SK-N-SH (cell line): ENCODE measurements around the gene RAF1. TPM values are rescaled to one million over a fixed set of nuclear protein-coding genes. Genes with fewer than 3 reads are reported as not detected.

Source experiments
- CTCF ChIA-PET: fragments of 300-600, 350-600 bp; formaldehyde crosslinking; extraction: SDS; loops from one replicate; lab custom pipeline; 2021; lab: Yijun Ruan, JAX
- POLR2A ChIA-PET: fragments of 350-600 bp; sonication (Branson Sonifier 250); formaldehyde crosslinking; extraction: SDS; loops from one replicate; lab custom pipeline; 2020; ENCODE audit warnings: antibody characterized with exemption, inconsistent platforms; lab: Yijun Ruan, JAX
- DNase-seq: peaks from one replicate; pipeline ENCODE4 v3.0.0; 2012
- H2AFZ ChIP-seq: fragments of 200-600 bp; sonication (generic); 2 replicates; pipeline ENCODE4 v1.8.1; 2016; ENCODE audit warnings: antibody characterized with exemption, mild to moderate bottlenecking, low read depth
- H3F3A ChIP-seq: fragments of 200-600 bp; sonication (generic); replicated peaks from 2 replicates; pipeline ENCODE3; 2016; ENCODE audit warnings: antibody characterized with exemption, mild to moderate bottlenecking; ENCODE audit not compliant: insufficient read depth
- H3K27ac ChIP-seq, 2 experiments: fragments of 200-500 bp in 1 of 2; fragments of 200-600 bp in 1 of 2; sonication (Bioruptor generic) in 1 of 2; sonication (generic), shearing (Covaris generic) in 1 of 2; 2 replicates each; pipeline versions ENCODE4 v1.5.1 to v1.6.1; 2014 to 2016; ENCODE audit warnings: low read depth in 2 of 2, inconsistent platforms in 1 of 2, low read length in 1 of 2, mild to moderate bottlenecking in 1 of 2, mixed read lengths in 1 of 2
- H3K27me3 ChIP-seq: fragments of 200-600 bp; sonication (generic), shearing (Covaris generic); 2 replicates; pipeline ENCODE4 v1.6.1; 2016; ENCODE audit warnings: mixed run types; ENCODE audit not compliant: insufficient read depth
- H3K36me3 ChIP-seq, 2 experiments: fragments of 200-500 bp in 1 of 2; fragments of 200-600 bp in 1 of 2; sonication (Bioruptor generic) in 1 of 2; sonication (generic) in 1 of 2; replicated peaks in 1 of 2; 2 replicates each; pipeline versions ENCODE3 to v1.5.1; 2014 to 2016; ENCODE audit warnings: low read length in 1 of 2, mild to moderate bottlenecking in 1 of 2; ENCODE audit not compliant: insufficient read depth in 2 of 2, control insufficient read depth in 1 of 2
- H3K4me1 ChIP-seq, 2 experiments: fragments of 200-500 bp in 1 of 2; fragments of 200-600 bp in 1 of 2; sonication (Bioruptor generic) in 1 of 2; sonication (generic), shearing (Covaris generic) in 1 of 2; 2 replicates each; pipeline versions ENCODE4 v1.5.1 to v1.6.1; 2014 to 2016; ENCODE audit warnings: low read depth in 1 of 2, low read length in 1 of 2, mixed run types in 1 of 2; ENCODE audit not compliant: insufficient read depth in 2 of 2, control insufficient read depth in 1 of 2
- H3K4me2 ChIP-seq: fragments of 200-600 bp; sonication (generic), shearing (Covaris generic); 2 replicates; pipeline ENCODE4 v1.6.1; 2017; ENCODE audit warnings: mixed run types
- H3K4me3 ChIP-seq, 2 experiments: fragments of 200-500 bp in 1 of 2; fragments of 200-600 bp in 1 of 2; sonication (Bioruptor generic) in 1 of 2; sonication (generic), shearing (Covaris generic) in 1 of 2; 2 replicates each; pipeline versions ENCODE4 v1.5.1 to v1.8.1; 2014 to 2016; ENCODE audit warnings: low read depth in 2 of 2, inconsistent platforms in 1 of 2, low read length in 1 of 2, mild to moderate bottlenecking in 1 of 2, mixed read lengths in 1 of 2, moderate library complexity in 1 of 2
- H3K79me2 ChIP-seq: fragments of 200-600 bp; sonication (generic); 2 replicates; pipeline ENCODE4 v1.8.1; 2017; ENCODE audit warnings: mild to moderate bottlenecking; ENCODE audit not compliant: insufficient read depth
- H3K9ac ChIP-seq: fragments of 200-600 bp; sonication (generic); 2 replicates; pipeline ENCODE4 v1.6.1; 2017; ENCODE audit warnings: mixed run types
- H3K9me2 ChIP-seq: fragments of 200-600 bp; sonication (generic); 2 replicates; pipeline ENCODE4 v1.6.1; 2017; ENCODE audit warnings: mixed run types
- H3K9me3 ChIP-seq: fragments of 200-600 bp; sonication (generic); 2 replicates; pipeline ENCODE4 v1.6.1; 2017; ENCODE audit warnings: mixed run types, mild to moderate bottlenecking, moderate library complexity
- H4K20me1 ChIP-seq: fragments of 200-600 bp; sonication (generic); 2 replicates; pipeline ENCODE4 v1.6.1; 2017; ENCODE audit warnings: mild to moderate bottlenecking, mixed run types; ENCODE audit not compliant: insufficient read depth
- EP300 ChIP-seq, 2 experiments: IDR thresholded peaks; 2 replicates each; pipeline versions ENCODE4 v1.4.0 to v1.6.1; 2012; ENCODE audit warnings: borderline replicate concordance in 1 of 2, low read depth in 1 of 2, low read length in 1 of 2
- FOSL2 ChIP-seq: IDR thresholded peaks from 2 replicates; pipeline ENCODE4 v1.4.0; 2012; ENCODE audit warnings: low read depth, mild to moderate bottlenecking, moderate library complexity, borderline replicate concordance
- GABPA ChIP-seq: IDR thresholded peaks from 2 replicates; pipeline ENCODE4 v1.4.0; 2012; ENCODE audit warnings: low read depth, mild to moderate bottlenecking
- GATA2 ChIP-seq: sonication (generic); formaldehyde crosslinking; IDR thresholded peaks from 2 replicates; pipeline ENCODE4 v1.5.0; 2020; ENCODE audit warnings: mild to moderate bottlenecking, missing genetic modification reagents
- IRF3 ChIP-seq: fragments of 150-350 bp; IDR thresholded peaks from 2 replicates; pipeline ENCODE4 v1.6.1; 2016; ENCODE audit warnings: mild to moderate bottlenecking, low read depth, low read length
- JUND ChIP-seq: IDR thresholded peaks from 2 replicates; pipeline ENCODE4 v1.4.0; 2012
- MAX ChIP-seq: IDR thresholded peaks from 2 replicates; pipeline ENCODE4 v1.4.0; 2012; ENCODE audit warnings: low read depth
- MEF2A ChIP-seq: IDR thresholded peaks from 2 replicates; pipeline ENCODE4 v1.4.0; 2012; ENCODE audit warnings: low read depth, borderline replicate concordance
- NFIC ChIP-seq: IDR thresholded peaks from 2 replicates; pipeline ENCODE4 v1.4.0; 2012; ENCODE audit warnings: borderline replicate concordance
- POLR2AphosphoS5 ChIP-seq: IDR thresholded peaks from 2 replicates; pipeline ENCODE4 v1.6.1; 2012; ENCODE audit warnings: low read depth, low read length
- RAD21 ChIP-seq: IDR thresholded peaks from 2 replicates; pipeline ENCODE4 v1.6.1; 2012; ENCODE audit warnings: mild to moderate bottlenecking, low read length
- RCOR1 ChIP-seq: fragments of 150-350 bp; IDR thresholded peaks from 2 replicates; pipeline ENCODE4 v1.6.1; 2017; ENCODE audit warnings: antibody characterized with exemption, low read length
- REST ChIP-seq: IDR thresholded peaks from 2 replicates; pipeline ENCODE4 v1.6.1; 2012; ENCODE audit warnings: mild to moderate bottlenecking, low read depth, low read length, moderate library complexity
- SIN3A ChIP-seq: IDR thresholded peaks from 2 replicates; pipeline ENCODE4 v1.6.1; 2012; ENCODE audit warnings: low read depth, mild to moderate bottlenecking, low read length, moderate library complexity, borderline replicate concordance
- TAF1 ChIP-seq: IDR thresholded peaks from 2 replicates; pipeline ENCODE4 v1.6.1; 2012; ENCODE audit warnings: low read depth, mild to moderate bottlenecking, low read length, moderate library complexity, borderline replicate concordance
- USF1 ChIP-seq: IDR thresholded peaks from 2 replicates; pipeline ENCODE4 v1.4.0; 2012; ENCODE audit warnings: low read depth, borderline replicate concordance
- ZBTB33 ChIP-seq: IDR thresholded peaks from 2 replicates; pipeline ENCODE4 v1.4.0; 2012; ENCODE audit warnings: low read depth, borderline replicate concordance
- WGBS: methylation state at CpG from one replicate; pipeline ENCODE4 v1.1.6; 2017; ENCODE audit warnings: low lambda C conversion rate; 5-methylcytosine and 5-hydroxymethylcytosine counted together
- polyA plus RNA-seq, 3 experiments: library from polyadenylated mRNA; depleted of rRNA; stranded (reverse); fragments of >200 nt; gene quantifications; 2 replicates each; pipeline ENCODE4 v1.2.3, GENCODE V29; 2012
- TF ChIP-seq, protein P1 (sequence below): fragments of 150-350 bp; IDR thresholded peaks from 2 replicates; pipeline ENCODE4 v1.6.1; 2017; ENCODE audit warnings: antibody characterized with exemption, low read length, low read depth, borderline replicate concordance

RAF1 gene
- polyA plus RNA-seq, 1 of the 3 experiments (the other 2 are of a cell fraction): 58.7 TPM

- H3K4me1 ChIP-seq: peaks cover 0 to under 1% of the 10 kb centered on the region in 2 experiments; a peak in 1 of 4 replicates
- no peaks in the 10 kb centered on the region for H3K9me3 ChIP-seq
- WGBS: 94% methylated on average over 5 of the region's 5 CpGs
- CTCF ChIA-PET: interaction anchor here (0.6 to 1.2 kb wide), 3 partner anchors 10 to 23 kb away, joined by 3 to 5 read pairs (median 3); no protein-coding TSS in a partner anchor
- no peak overlapping the region for H2AFZ ChIP-seq
- POLR2A ChIA-PET: no interaction called here
- no peaks in the 10 kb centered on the region for H3K36me3 ChIP-seq
- TF ChIP-seq, protein P1, sequence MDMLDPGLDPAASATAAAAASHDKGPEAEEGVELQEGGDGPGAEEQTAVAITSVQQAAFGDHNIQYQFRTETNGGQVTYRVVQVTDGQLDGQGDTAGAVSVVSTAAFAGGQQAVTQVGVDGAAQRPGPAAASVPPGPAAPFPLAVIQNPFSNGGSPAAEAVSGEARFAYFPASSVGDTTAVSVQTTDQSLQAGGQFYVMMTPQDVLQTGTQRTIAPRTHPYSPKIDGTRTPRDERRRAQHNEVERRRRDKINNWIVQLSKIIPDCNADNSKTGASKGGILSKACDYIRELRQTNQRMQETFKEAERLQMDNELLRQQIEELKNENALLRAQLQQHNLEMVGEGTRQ: no peak
- no peak for TF ChIP-seq RAD21
- no peak for TF ChIP-seq GABPA
- no peak for TF ChIP-seq RCOR1
- TF ChIP-seq ZBTB33: no peak
- no peak for TF ChIP-seq USF1
- TF ChIP-seq MEF2A: no peak
- no peak overlapping the region for H3K9ac ChIP-seq
- no peak overlapping the region for H3K4me2 ChIP-seq
- no peaks in the 10 kb centered on the region for H3K9me2 ChIP-seq
- peaks cover 84% of the 10 kb centered on the region for H4K20me1 ChIP-seq
- peaks cover 100% of the 10 kb centered on the region for H3K79me2 ChIP-seq
- H3F3A ChIP-seq: peaks cover 6% of the 10 kb centered on the region
- no peak overlapping the region for H3K4me3 ChIP-seq
- H3K27ac ChIP-seq: no peak overlapping the region
- H3K27me3 ChIP-seq: no peaks in the 10 kb centered on the region
- DNase-seq: no peak
Observed at GRCh38 chr3:12624056-12624455, 39.9 kb downstream of the RAF1 start.

- Histone ChIP-seq H2AFZ (no peak overlapping the region), H3K4me3 (no peak overlapping the region), H4K20me1 (peaks cover 67% of the 10 kb centered on the region), H3K9me2 (no peaks in the 10 kb centered on the region), H3F3A (no peaks in the 10 kb centered on the region), H3K4me2 (no peak overlapping the region), H3K27me3 (no peaks in the 10 kb centered on the region), H3K79me2 (peaks cover 95% of the 10 kb centered on the region), H3K36me3 (peaks cover 6 to 7% of the 10 kb centered on the region in 2 experiments), H3K27ac (no peak overlapping the region), H3K9ac (no peak overlapping the region), H3K4me1 (no peaks in the 10 kb centered on the region), H3K9me3 (no peaks in the 10 kb centered on the region)
- POLR2A ChIA-PET: no interaction called here
- DNase-seq: no peak
- 90% methylated on average over 4 of the region's 4 CpGs for WGBS
- TF ChIP-seq FOSL2: no peak
- no peak for TF ChIP-seq GATA2 (CRISPR knock-in tag)
- no peak for TF ChIP-seq IRF3
- no peak for TF ChIP-seq NFIC
- TF ChIP-seq USF1: no peak
- TF ChIP-seq POLR2AphosphoS5: no peak
- TF ChIP-seq REST: no peak
- no peak for TF ChIP-seq EP300 (IDR thresholded peaks at IDR 0.05; ENCODE audit: borderline replicate concordance in 1 of 2, low read depth in 1 of 2, low read length in 1 of 2)
- no peak for TF ChIP-seq MAX
- no peak for TF ChIP-seq SIN3A
- no peak for TF ChIP-seq JUND
- no peak for TF ChIP-seq TAF1
- CTCF ChIA-PET: no interaction called here
Observed at GRCh38 chr3:12622335-12622734, 41.6 kb downstream of the RAF1 start.
